ENCODE data around the gene ANGPTL5. TPM values are rescaled to one million over a fixed set of nuclear protein-coding genes. Genes with fewer than 3 reads are reported as not detected.

The ANGPTL5 gene
- total and polyA plus RNA-seq, 4 donors, result not detected

DNA sequence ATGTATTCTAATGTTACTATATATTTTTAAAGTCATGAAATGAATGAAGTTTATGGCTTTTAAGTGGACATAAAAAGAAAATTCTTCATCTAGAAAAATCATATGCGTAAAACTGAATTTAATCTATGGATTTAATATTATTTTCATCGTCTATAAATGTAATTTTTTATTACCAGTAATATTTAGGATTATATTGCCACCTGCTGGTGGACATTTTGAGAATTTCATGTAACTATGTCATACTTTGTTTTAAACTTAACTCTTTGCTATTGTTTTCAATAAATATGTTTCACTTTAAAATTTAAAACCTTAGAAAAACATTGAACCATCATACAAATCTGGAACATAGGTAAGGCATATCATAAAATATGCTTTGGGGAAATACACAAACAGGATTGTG is 68.1 kb downstream of the ANGPTL5 start (continued):
- TF ChIP-seq, protein P1, sequence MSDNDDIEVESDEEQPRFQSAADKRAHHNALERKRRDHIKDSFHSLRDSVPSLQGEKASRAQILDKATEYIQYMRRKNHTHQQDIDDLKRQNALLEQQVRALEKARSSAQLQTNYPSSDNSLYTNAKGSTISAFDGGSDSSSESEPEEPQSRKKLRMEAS (IDR thresholded peaks at IDR 0.05), result no peak

DNA sequence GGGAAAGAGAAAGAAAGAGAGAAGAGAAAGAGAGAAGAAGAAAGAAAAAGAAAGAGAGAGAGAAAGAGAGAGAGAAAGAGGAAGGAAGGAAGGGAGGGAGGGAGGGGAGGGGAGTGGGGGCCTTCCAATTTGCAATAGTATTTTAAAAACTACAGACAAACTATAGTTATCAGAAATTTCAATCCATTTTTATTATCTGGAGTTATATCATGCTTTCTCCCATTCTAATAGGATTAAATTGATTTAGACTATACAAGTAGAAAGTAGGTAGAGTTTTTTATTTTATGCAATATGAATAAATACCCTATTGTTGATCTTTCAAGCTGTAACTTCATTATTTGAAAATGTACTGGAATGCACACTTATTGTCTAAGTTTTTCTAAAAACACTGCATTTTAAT is 71.7 kb downstream of the ANGPTL5 start:
- no peaks in the 10 kb centered on the region for H3K4me1 ChIP-seq (ENCODE audit: control insufficient read depth in 4 of 4, insufficient read depth in 4 of 4, low read length in 3 of 4)
- H3K9me3 ChIP-seq (ENCODE audit: control insufficient read depth in 4 of 4, low read length in 3 of 4), result peaks cover 0 to 3% (median 0%) of the 10 kb centered on the region in 4 donors
- no peak overlapping the region for H3K27ac ChIP-seq (ENCODE audit: low read depth in 1 of 2, low read length in 2 of 2)
- no peak overlapping the region for H3K4me3 ChIP-seq (ENCODE audit: low read depth in 1 of 3, low read length in 3 of 3)
- H3K36me3 ChIP-seq (ENCODE audit: control insufficient read depth in 4 of 4, insufficient read depth in 3 of 4, low read depth in 1 of 4, low read length in 3 of 4), result no peaks in the 10 kb centered on the region
- no peaks in the 10 kb centered on the region for H3K27me3 ChIP-seq (ENCODE audit: control insufficient read depth in 4 of 4, insufficient read depth in 4 of 4, low read length in 3 of 4)
- TF ChIP-seq, protein P2, sequence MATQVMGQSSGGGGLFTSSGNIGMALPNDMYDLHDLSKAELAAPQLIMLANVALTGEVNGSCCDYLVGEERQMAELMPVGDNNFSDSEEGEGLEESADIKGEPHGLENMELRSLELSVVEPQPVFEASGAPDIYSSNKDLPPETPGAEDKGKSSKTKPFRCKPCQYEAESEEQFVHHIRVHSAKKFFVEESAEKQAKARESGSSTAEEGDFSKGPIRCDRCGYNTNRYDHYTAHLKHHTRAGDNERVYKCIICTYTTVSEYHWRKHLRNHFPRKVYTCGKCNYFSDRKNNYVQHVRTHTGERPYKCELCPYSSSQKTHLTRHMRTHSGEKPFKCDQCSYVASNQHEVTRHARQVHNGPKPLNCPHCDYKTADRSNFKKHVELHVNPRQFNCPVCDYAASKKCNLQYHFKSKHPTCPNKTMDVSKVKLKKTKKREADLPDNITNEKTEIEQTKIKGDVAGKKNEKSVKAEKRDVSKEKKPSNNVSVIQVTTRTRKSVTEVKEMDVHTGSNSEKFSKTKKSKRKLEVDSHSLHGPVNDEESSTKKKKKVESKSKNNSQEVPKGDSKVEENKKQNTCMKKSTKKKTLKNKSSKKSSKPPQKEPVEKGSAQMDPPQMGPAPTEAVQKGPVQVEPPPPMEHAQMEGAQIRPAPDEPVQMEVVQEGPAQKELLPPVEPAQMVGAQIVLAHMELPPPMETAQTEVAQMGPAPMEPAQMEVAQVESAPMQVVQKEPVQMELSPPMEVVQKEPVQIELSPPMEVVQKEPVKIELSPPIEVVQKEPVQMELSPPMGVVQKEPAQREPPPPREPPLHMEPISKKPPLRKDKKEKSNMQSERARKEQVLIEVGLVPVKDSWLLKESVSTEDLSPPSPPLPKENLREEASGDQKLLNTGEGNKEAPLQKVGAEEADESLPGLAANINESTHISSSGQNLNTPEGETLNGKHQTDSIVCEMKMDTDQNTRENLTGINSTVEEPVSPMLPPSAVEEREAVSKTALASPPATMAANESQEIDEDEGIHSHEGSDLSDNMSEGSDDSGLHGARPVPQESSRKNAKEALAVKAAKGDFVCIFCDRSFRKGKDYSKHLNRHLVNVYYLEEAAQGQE (IDR thresholded peaks at IDR 0.05), result no peak
- TF ChIP-seq HNF4G (IDR thresholded peaks at IDR 0.05) (no peak), JUND (IDR thresholded peaks at IDR 0.05) (no peak), SP1 (IDR thresholded peaks at IDR 0.05) (no peak), HNF4A (conservative IDR thresholded peaks at IDR 0.05) (no peak), YY1 (IDR thresholded peaks at IDR 0.05) (no peak), FOXA1 (IDR thresholded peaks at IDR 0.05) (no peak)
- TF ChIP-seq, protein P3, sequence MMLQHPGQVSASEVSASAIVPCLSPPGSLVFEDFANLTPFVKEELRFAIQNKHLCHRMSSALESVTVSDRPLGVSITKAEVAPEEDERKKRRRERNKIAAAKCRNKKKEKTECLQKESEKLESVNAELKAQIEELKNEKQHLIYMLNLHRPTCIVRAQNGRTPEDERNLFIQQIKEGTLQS (IDR thresholded peaks at IDR 0.05), result no peak
- TF ChIP-seq, protein P4, sequence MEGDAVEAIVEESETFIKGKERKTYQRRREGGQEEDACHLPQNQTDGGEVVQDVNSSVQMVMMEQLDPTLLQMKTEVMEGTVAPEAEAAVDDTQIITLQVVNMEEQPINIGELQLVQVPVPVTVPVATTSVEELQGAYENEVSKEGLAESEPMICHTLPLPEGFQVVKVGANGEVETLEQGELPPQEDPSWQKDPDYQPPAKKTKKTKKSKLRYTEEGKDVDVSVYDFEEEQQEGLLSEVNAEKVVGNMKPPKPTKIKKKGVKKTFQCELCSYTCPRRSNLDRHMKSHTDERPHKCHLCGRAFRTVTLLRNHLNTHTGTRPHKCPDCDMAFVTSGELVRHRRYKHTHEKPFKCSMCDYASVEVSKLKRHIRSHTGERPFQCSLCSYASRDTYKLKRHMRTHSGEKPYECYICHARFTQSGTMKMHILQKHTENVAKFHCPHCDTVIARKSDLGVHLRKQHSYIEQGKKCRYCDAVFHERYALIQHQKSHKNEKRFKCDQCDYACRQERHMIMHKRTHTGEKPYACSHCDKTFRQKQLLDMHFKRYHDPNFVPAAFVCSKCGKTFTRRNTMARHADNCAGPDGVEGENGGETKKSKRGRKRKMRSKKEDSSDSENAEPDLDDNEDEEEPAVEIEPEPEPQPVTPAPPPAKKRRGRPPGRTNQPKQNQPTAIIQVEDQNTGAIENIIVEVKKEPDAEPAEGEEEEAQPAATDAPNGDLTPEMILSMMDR (IDR thresholded peaks at IDR 0.05; ENCODE audit: low read depth, low read length, missing input control), result no peak
- no peak overlapping the region for H3K9ac ChIP-seq (ENCODE audit: low read depth in 1 of 2, low read length in 2 of 2)
- no peak for DNase-seq (ENCODE audit: low spot score)

DNA sequence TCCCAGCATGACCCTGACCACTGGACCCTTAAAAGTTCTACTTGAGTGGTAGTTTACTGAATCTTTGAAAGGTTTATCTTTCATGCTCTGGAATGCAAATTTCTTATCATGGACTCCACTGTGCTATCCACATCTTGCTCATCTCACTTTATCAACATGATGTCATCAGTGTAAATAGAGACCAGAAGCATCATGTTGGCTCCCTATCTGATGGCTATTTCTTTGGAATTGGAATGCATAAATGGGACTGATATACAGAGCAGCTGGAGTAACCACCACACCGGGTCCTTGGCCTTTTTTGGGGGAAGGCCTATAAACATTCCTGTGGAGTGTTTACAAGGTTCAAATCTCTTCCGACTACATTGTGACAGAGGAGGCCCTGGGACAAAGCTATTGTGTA is 75.6 kb downstream of the ANGPTL5 start:
- Histone ChIP-seq H3K27ac (ENCODE audit: low read depth in 1 of 2, low read length in 2 of 2) (no peak overlapping the region), H3K9me3 (ENCODE audit: control insufficient read depth in 4 of 4, low read length in 3 of 4) (peaks cover 0 to 3% (median 0%) of the 10 kb centered on the region in 4 donors), H3K36me3 (ENCODE audit: control insufficient read depth in 4 of 4, insufficient read depth in 3 of 4, low read depth in 1 of 4, low read length in 3 of 4) (no peaks in the 10 kb centered on the region), H3K27me3 (ENCODE audit: control insufficient read depth in 4 of 4, insufficient read depth in 4 of 4, low read length in 3 of 4) (no peaks in the 10 kb centered on the region), H3K4me3 (ENCODE audit: low read depth in 1 of 3, low read length in 3 of 3) (no peak overlapping the region), H3K9ac (ENCODE audit: low read depth in 1 of 2, low read length in 2 of 2) (no peak overlapping the region), H3K4me1 (ENCODE audit: control insufficient read depth in 4 of 4, insufficient read depth in 4 of 4, low read length in 3 of 4) (no peaks in the 10 kb centered on the region)
- TF ChIP-seq HNF4G (IDR thresholded peaks at IDR 0.05), result no peak
- no peak for TF ChIP-seq RAD21 (IDR thresholded peaks at IDR 0.05)
- no peak for TF ChIP-seq GABPA (IDR thresholded peaks at IDR 0.05 in 1 of 2, conservative IDR thresholded peaks at IDR 0.05 in 1 of 2)
- TF ChIP-seq SP1 (IDR thresholded peaks at IDR 0.05), result no peak
- no peak for TF ChIP-seq HNF4A (conservative IDR thresholded peaks at IDR 0.05)
- no peak for TF ChIP-seq NR2F2 (IDR thresholded peaks at IDR 0.05)
- TF ChIP-seq, protein P3 (IDR thresholded peaks at IDR 0.05), result no peak
- no peak for TF ChIP-seq FOXA2 (IDR thresholded peaks at IDR 0.05)
- TF ChIP-seq, protein P4 (IDR thresholded peaks at IDR 0.05; ENCODE audit: low read depth, low read length, missing input control), result no peak
- TF ChIP-seq, protein P2 (IDR thresholded peaks at IDR 0.05), result no peak
- WGBS, result 50% methylated on average over 2 of the region's 2 CpGs
- no peak for DNase-seq (ENCODE audit: low spot score)
